Peyer's patch (tissue), 4 donors: Measurements from ENCODE around the gene LRRC8C.

Experiments used
- POLR2A ChIP-seq, 2 donors: fragments of 450-650 bp; IDR thresholded peaks; one replicate each; pipeline ENCODE4 v1.5.1; 2017; ENCODE audit warnings: antibody characterized with exemption in 2 of 2, mild to moderate bottlenecking in 2 of 2, moderate library complexity in 2 of 2
- TF ChIP-seq, protein P1 (sequence below), 6 experiments: fragments of 450-650 bp in 4 of 6; fragments of 200-600 bp in 2 of 6; sonication (generic) in 1 of 6; IDR thresholded peaks; one replicate each; pipeline ENCODE4 v1.5.1; 2017 to 2019; ENCODE audit warnings: antibody characterized with exemption in 6 of 6, mild to moderate bottlenecking in 3 of 6, moderate library complexity in 1 of 6

DNA sequence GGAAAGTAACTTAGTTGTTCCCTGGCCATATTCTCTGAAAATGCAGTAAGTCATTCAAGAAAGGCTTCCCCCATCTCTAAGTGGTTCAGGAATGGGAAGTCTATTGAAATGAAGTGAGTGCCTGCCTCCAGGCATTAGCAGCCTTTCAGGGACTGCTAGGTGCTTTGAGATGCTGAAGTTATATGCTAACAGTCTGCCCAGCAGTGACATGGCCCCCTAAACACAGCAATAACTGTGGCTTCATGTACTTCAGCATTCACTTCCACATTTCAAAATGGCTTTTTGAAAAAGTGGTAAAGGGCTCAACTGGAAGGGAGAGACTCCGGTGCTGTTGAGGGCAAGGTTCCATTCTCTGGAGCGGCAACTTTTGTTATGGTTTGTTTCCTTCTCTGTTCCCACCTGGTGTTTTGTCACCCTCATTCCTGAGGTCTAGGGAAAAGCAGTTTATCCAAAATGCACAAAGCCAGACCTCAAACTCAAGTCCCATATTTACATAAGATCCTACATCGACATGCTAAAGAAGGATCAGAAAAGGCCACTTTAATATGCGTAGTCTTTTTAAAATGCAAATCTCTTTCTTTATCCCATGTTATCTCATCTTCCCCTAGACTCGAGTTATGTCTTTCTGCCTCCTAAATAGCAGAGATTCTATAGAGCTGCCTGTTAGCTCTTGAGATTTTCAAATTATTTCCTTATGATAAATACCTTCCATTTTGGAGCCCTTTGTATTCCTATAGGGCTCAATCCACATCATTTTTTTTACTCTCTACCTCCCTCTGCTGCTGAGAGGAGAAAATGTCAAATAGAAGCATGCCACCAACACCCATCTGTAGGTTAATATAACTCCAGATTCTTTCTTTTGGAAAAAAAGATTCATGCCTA, 34.2 kb upstream of the LRRC8C start:
- no peak for TF ChIP-seq POLR2A (IDR thresholded peaks at IDR 0.05)
- TF ChIP-seq, protein P1, sequence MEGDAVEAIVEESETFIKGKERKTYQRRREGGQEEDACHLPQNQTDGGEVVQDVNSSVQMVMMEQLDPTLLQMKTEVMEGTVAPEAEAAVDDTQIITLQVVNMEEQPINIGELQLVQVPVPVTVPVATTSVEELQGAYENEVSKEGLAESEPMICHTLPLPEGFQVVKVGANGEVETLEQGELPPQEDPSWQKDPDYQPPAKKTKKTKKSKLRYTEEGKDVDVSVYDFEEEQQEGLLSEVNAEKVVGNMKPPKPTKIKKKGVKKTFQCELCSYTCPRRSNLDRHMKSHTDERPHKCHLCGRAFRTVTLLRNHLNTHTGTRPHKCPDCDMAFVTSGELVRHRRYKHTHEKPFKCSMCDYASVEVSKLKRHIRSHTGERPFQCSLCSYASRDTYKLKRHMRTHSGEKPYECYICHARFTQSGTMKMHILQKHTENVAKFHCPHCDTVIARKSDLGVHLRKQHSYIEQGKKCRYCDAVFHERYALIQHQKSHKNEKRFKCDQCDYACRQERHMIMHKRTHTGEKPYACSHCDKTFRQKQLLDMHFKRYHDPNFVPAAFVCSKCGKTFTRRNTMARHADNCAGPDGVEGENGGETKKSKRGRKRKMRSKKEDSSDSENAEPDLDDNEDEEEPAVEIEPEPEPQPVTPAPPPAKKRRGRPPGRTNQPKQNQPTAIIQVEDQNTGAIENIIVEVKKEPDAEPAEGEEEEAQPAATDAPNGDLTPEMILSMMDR (IDR thresholded peaks at IDR 0.05): peak; percentile 40 to 81 (median 72)
